Neural progenitor cell (in vitro differentiated cells): Measurements from ENCODE around the gene TLK1.

Experiments used
- CTCF ChIP-seq: fragments of 200-600 bp; sonication (generic); IDR thresholded peaks from 2 replicates; pipeline ENCODE4 v1.5.1; 2017; ENCODE audit warnings: antibody characterized with exemption, mild to moderate bottlenecking
- EZH2 ChIP-seq: fragments of 200-600 bp; sonication (generic); IDR thresholded peaks from 2 replicates; pipeline ENCODE4 v1.6.1; 2017; ENCODE audit warnings: antibody characterized with exemption, mild to moderate bottlenecking, moderate library complexity

GRCh38 chr2:170985407-170985806 is 175.3 kb downstream of the TLK1 start:
- TF ChIP-seq CTCF (no peak), EZH2 (no peak)
